Upper lobe of left lung (tissue), 4 donors: Measurements from ENCODE around the gene SPATA21.

Source experiments
- CTCF ChIP-seq, 6 experiments: fragments of 450-650 bp in 4 of 6; fragments of 200-600 bp in 2 of 6; sonication (generic) in 2 of 6; IDR thresholded peaks; one replicate each; pipeline ENCODE4 v1.5.1; 2016 to 2019; ENCODE audit warnings: antibody characterized with exemption in 6 of 6
- EP300 ChIP-seq, 4 donors: sonication (generic); formaldehyde crosslinking; IDR thresholded peaks; one replicate each; pipeline ENCODE4 v1.5.1; 2017; ENCODE audit warnings: antibody characterized with exemption in 4 of 4, control low read depth in 2 of 4
- POLR2A ChIP-seq, 4 donors: fragments of 450-650 bp; IDR thresholded peaks; one replicate each; pipeline ENCODE4 v1.5.1; 2016 to 2017; ENCODE audit warnings: antibody characterized with exemption in 4 of 4, mild to moderate bottlenecking in 2 of 4
- POLR2AphosphoS5 ChIP-seq, 2 donors: sonication (generic); formaldehyde crosslinking; IDR thresholded peaks; one replicate each; pipeline ENCODE4 v1.5.1; 2017; ENCODE audit warnings: antibody characterized with exemption in 2 of 2

GRCh38 chr1:16421201-16421600 lies 16.0 kb downstream of the SPATA21 start:
- no peak for TF ChIP-seq CTCF (IDR thresholded peaks at IDR 0.05)
- TF ChIP-seq POLR2A (IDR thresholded peaks at IDR 0.05), result no peak
- TF ChIP-seq EP300 (IDR thresholded peaks at IDR 0.05), result no peak
- no peak for TF ChIP-seq POLR2AphosphoS5 (IDR thresholded peaks at IDR 0.05)
